Skeletal muscle satellite cell (primary cell): ENCODE results near the gene AQP9. TPM values are rescaled to one million over a fixed set of nuclear protein-coding genes. Genes with fewer than 3 reads are reported as not detected.
"Not testable (repeated sequence)": the region's sequence is repeated elsewhere in the genome, so short reads cannot be mapped to it uniquely, and the experiment has no call there.

ENCODE experiments used
- H3K27me3 ChIP-seq: 2 replicates; pipeline ENCODE4 v1.7.0; 2013; ENCODE audit warnings: low read length; ENCODE audit not compliant: control insufficient read depth, insufficient read depth
- H3K36me3 ChIP-seq: 2 replicates; pipeline ENCODE4 v1.7.0; 2013; ENCODE audit warnings: mild to moderate bottlenecking, control low read depth, low read length; ENCODE audit not compliant: insufficient read depth
- H3K4me1 ChIP-seq: 2 replicates; pipeline ENCODE4 v1.7.0; 2013; ENCODE audit warnings: low read length; ENCODE audit not compliant: control insufficient read depth, insufficient read depth
- H3K4me2 ChIP-seq: 2 replicates; pipeline ENCODE4 v1.7.0; 2013; ENCODE audit warnings: mild to moderate bottlenecking, low read length
- H3K4me3 ChIP-seq: 2 replicates; pipeline ENCODE4 v1.7.0; 2013; ENCODE audit warnings: low read length
- H3K9ac ChIP-seq: 2 replicates; pipeline ENCODE4 v1.7.0; 2013; ENCODE audit warnings: mild to moderate bottlenecking, low read depth, low read length, moderate library complexity
- H3K9me3 ChIP-seq: replicated peaks from 2 replicates; pipeline ENCODE4 v1.7.0; 2013; ENCODE audit warnings: mild to moderate bottlenecking, control low read depth, low read length
- total RNA-seq: library from RNA; depleted of rRNA; stranded (reverse); fragments of >200 nt; gene quantifications from 2 replicates; pipeline ENCODE4 v1.2.3, GENCODE V29; 2012; rRNA removed

Gene AQP9
- total RNA-seq = 2.0 and 6.3 TPM in 2 replicates

- no peaks in the 10 kb centered on the region for H3K36me3 ChIP-seq
- no peak within 1 kb of the TSS for H3K4me2 ChIP-seq
- no peak within 1 kb of the TSS for H3K9ac ChIP-seq
- H3K4me3 ChIP-seq = no peak within 1 kb of the TSS
- H3K27me3 ChIP-seq = peaks cover 3% of the 10 kb centered on the region
- peaks cover 22% of the 10 kb centered on the region for H3K4me1 ChIP-seq
- no peaks in the 10 kb centered on the region for H3K9me3 ChIP-seq
Observed at GRCh38 chr15:58138106-58138505, at the start of gene AQP9. AQP9 (plus strand) TSS chr15:58138381; CDS start chr15:58138566, 185 bp downstream.

GRCh38 chr15:58095415-58095814 is 42.8 kb upstream of the AQP9 start:
- H3K27me3 ChIP-seq = peaks cover 18% of the 10 kb centered on the region
- H3K9ac ChIP-seq = no peak overlapping the region
- no peaks in the 10 kb centered on the region for H3K9me3 ChIP-seq
- H3K4me1 ChIP-seq = no peaks in the 10 kb centered on the region
- no peaks in the 10 kb centered on the region for H3K36me3 ChIP-seq
- no peak overlapping the region for H3K4me2 ChIP-seq
- H3K4me3 ChIP-seq = no peak overlapping the region

GRCh38 chr15:58096529-58097084 is 41.6 kb upstream of the AQP9 start:
- Histone ChIP-seq H3K9me3 (no peaks in the 10 kb centered on the region), H3K27me3 (peaks cover 27% of the 10 kb centered on the region), H3K36me3 (no peaks in the 10 kb centered on the region), H3K4me1 (no peaks in the 10 kb centered on the region), H3K4me2 (no peak overlapping the region), H3K4me3 (no peak overlapping the region), H3K9ac (no peak overlapping the region)

GRCh38 chr15:58103482-58103881 is 34.7 kb upstream of the AQP9 start:
- Histone ChIP-seq H3K4me2 (no peak overlapping the region), H3K4me3 (no peak overlapping the region), H3K27me3 (peaks cover 35% of the 10 kb centered on the region), H3K36me3 (no peaks in the 10 kb centered on the region), H3K9me3 (no peaks in the 10 kb centered on the region), H3K9ac (no peak overlapping the region), H3K4me1 (no peaks in the 10 kb centered on the region)

GRCh38 chr15:58108117-58108516 is 30.1 kb upstream of the AQP9 start:
- H3K9ac ChIP-seq = no peak overlapping the region
- no peaks in the 10 kb centered on the region for H3K4me1 ChIP-seq
- no peaks in the 10 kb centered on the region for H3K36me3 ChIP-seq
- no peak overlapping the region for H3K4me2 ChIP-seq
- no peak overlapping the region for H3K4me3 ChIP-seq
- H3K9me3 ChIP-seq = no peaks in the 10 kb centered on the region
- peaks cover 46% of the 10 kb centered on the region for H3K27me3 ChIP-seq

- Histone ChIP-seq H3K4me1 (no peaks in the 10 kb centered on the region), H3K4me3 (no peak overlapping the region), H3K36me3 (no peaks in the 10 kb centered on the region), H3K27me3 (peaks cover 46% of the 10 kb centered on the region), H3K4me2 (no peak overlapping the region), H3K9ac (no peak overlapping the region), H3K9me3 (no peaks in the 10 kb centered on the region)
Observed at GRCh38 chr15:58109419-58109818, 28.8 kb upstream of the AQP9 start.

- H3K36me3 ChIP-seq = no peaks in the 10 kb centered on the region
Observed at GRCh38 chr15:58110999-58111717, 27.0 kb upstream of the AQP9 start.

GRCh38 chr15:58111718-58112104 is 26.5 kb upstream of the AQP9 start:
- H3K4me1 ChIP-seq = no peaks in the 10 kb centered on the region
- H3K4me3 ChIP-seq = no peak overlapping the region

More at GRCh38 chr15:58110999-58111717, 27.0 kb upstream of the AQP9 start:
- Histone ChIP-seq H3K4me1 (no peaks in the 10 kb centered on the region), H3K27me3 (peaks cover 38% of the 10 kb centered on the region), H3K9ac (no peak overlapping the region), H3K4me2 (no peak overlapping the region), H3K9me3 (no peaks in the 10 kb centered on the region), H3K4me3 (no peak overlapping the region)

GRCh38 chr15:58113358-58113757 is 24.8 kb upstream of the AQP9 start:
- H3K9ac ChIP-seq, H3K4me2 ChIP-seq, H3K36me3 ChIP-seq, H3K9me3 ChIP-seq, H3K4me3 ChIP-seq, H3K4me1 ChIP-seq: not testable (repeated sequence)
- peaks cover 36% of the 10 kb centered on the region for H3K27me3 ChIP-seq

More at GRCh38 chr15:58111718-58112104, 26.5 kb upstream of the AQP9 start:
- Histone ChIP-seq H3K9ac (no peak overlapping the region), H3K36me3 (no peaks in the 10 kb centered on the region), H3K9me3 (no peaks in the 10 kb centered on the region), H3K27me3 (peaks cover 38% of the 10 kb centered on the region), H3K4me2 (no peak overlapping the region)

GRCh38 chr15:58114388-58114787 is 23.8 kb upstream of the AQP9 start:
- Histone ChIP-seq H3K9ac (no peak overlapping the region), H3K9me3 (no peaks in the 10 kb centered on the region), H3K4me1 (no peaks in the 10 kb centered on the region), H3K36me3 (no peaks in the 10 kb centered on the region), H3K27me3 (peaks cover 35% of the 10 kb centered on the region), H3K4me2 (no peak overlapping the region), H3K4me3 (no peak overlapping the region)

GRCh38 chr15:58114812-58115211 is 23.4 kb upstream of the AQP9 start:
- Histone ChIP-seq H3K4me2 (no peak overlapping the region), H3K4me1 (no peaks in the 10 kb centered on the region)

GRCh38 chr15:58115692-58116091 is 22.5 kb upstream of the AQP9 start:
- no peaks in the 10 kb centered on the region for H3K36me3 ChIP-seq
- H3K9me3 ChIP-seq = no peaks in the 10 kb centered on the region
- H3K27me3 ChIP-seq = peaks cover 29% of the 10 kb centered on the region
- H3K4me2 ChIP-seq = no peak overlapping the region
- no peak overlapping the region for H3K9ac ChIP-seq
- H3K4me1 ChIP-seq = no peaks in the 10 kb centered on the region
- H3K4me3 ChIP-seq = no peak overlapping the region

More at GRCh38 chr15:58114812-58115211, 23.4 kb upstream of the AQP9 start:
- Histone ChIP-seq H3K9me3 (no peaks in the 10 kb centered on the region), H3K27me3 (peaks cover 31% of the 10 kb centered on the region), H3K9ac (no peak overlapping the region), H3K4me3 (no peak overlapping the region), H3K36me3 (no peaks in the 10 kb centered on the region)
